T1000 (cell line): ENCODE measurements around the gene PTPRT.

Experiments
- DNase-seq: peaks from one replicate; lab custom pipeline; 2025; ENCODE audit warnings: mixed read lengths; lab: John Stamatoyannopoulos, UW

PTPRT gene

DNA sequence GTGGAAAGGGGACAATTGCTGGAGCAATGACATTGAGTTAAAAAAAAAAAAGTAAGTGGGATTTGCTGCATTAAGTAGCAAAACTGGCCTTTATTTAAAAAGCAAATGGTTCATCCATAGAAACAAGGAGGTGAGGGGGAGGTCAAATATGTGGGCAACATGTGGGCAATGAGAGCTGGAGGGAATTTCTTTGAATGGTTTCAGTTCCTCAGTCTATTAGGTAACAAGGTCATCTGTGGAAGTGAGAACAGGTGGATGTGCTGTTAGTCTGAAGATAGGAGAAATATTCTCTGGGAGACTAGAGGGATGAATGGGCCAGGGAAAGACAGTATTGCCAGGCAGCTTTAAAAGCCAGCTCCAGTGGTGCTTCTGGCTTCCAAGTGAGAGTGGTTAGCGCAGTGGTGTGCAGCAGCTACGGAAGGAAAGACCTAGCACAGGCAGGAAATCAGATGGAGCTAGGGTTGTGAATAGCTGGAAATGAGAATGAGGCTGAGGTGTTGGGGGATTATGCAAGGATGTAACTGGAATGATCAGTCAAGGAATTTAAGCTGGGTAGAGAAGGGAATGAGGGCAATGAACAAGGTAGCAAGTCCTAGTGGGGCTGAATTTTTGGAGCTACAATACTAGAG lies 727.6 kb downstream of the PTPRT start:
- DNase-seq: no peak

GRCh38 chr20:42461291-42461690 lies 728.4 kb downstream of the PTPRT start:
- no peak for DNase-seq

GRCh38 chr20:42447270-42447669 lies 742.4 kb downstream of the PTPRT start:
- DNase-seq: no peak

- no peak for DNase-seq
Measured at GRCh38 chr20:42444799-42445198, 744.9 kb downstream of the PTPRT start.

GRCh38 chr20:42443200-42443599 lies 746.5 kb downstream of the PTPRT start:
- DNase-seq: no peak

DNA sequence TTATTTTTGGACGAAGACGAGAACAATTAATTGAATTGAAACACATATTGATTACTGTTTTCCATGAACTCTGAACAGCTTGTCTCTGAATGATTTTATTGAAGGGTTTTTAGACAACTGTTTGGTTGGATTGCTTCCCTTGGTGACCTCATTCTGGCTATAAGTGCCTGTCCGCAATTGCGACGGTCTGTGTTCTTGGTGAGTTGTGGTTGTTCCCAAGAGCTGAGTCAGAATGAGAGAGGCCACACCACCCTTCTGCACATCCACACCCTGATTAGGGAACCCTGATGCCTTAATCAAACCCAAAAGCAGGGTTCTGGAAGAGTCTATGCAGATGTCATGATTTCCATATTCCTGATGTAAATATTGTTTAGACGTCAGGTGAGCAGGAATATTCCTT lies 747.0 kb downstream of the PTPRT start:
- no peak for DNase-seq

DNA sequence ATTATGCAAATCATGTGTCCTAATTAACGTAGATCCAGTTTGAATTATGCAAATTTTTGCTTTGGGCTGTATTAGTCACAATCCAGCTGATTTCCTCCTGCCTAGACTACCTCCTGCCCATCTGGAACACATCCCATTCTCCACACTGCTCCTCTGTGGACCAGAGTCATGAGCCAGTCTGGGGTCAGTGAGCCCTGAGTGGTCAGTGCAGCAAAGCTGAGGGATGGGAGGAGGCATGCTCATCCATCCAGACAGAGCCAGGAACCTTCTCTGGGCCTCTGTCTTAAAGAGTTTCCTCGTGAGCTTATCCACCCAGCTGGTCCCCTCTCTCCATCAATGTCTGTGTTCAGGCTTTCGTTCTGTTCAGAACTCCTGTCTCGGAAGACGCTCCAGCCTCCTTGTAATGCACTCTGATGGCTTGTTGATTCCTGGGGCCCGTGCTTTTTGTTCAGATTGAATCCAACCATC lies 747.8 kb downstream of the PTPRT start:
- no peak for DNase-seq

DNA sequence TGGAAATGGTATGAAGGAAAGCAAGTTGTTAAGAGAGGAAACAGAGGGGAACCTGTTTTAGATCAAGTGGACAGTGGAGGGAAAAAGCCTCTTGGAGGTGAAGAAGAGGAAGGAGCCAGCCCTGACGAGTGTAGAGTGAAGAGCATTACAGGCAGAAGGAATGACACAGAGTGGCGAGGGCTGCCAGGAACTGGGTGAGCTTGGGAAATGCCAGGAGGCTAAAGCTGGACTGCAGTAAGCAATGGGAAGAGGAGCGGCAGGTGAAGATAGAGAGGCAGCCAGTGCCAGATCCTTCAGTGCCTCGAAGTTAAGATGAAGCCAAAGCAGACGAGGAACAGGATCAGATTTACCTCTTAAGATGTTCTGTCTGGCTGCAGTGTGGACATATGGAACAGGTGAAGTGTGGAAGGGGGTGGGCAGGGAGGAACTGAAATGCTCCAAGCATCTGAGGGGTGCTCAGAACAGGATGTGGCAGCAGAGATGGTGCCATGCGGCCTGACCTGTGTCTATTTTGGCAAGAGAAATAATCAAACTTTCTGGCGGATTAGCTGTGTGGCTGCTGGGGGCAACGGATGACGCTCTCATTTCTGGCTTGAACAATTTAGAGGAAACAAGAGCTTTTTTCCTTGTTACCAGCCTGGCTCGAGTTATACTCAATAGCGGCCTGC lies 748.4 kb downstream of the PTPRT start:
- no peak for DNase-seq

DNA sequence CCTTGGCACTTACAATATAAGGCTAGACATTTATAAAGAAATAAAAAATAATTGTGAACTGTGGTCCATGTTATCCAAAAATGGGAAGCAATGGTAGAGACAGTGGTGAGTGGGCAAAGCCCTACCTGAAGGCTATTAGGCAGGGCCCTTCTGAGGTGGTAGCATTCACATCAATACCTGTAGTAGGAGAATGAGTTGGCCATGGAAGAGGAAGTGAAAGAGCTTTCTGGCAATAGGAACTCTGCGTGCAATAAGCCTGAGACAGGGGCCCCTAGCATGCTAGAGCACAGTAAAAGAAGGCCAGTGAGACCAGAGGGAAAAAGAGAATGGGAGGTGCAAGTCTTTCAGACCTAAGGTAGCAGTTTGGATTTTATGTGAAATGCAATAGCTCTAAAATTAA lies 754.5 kb downstream of the PTPRT start:
- DNase-seq: no peak

- DNase-seq: no peak
Measured at GRCh38 chr20:42432496-42433334, 757.0 kb downstream of the PTPRT start.

GRCh38 chr20:42430598-42430997 lies 759.1 kb downstream of the PTPRT start:
- DNase-seq: no peak

DNA sequence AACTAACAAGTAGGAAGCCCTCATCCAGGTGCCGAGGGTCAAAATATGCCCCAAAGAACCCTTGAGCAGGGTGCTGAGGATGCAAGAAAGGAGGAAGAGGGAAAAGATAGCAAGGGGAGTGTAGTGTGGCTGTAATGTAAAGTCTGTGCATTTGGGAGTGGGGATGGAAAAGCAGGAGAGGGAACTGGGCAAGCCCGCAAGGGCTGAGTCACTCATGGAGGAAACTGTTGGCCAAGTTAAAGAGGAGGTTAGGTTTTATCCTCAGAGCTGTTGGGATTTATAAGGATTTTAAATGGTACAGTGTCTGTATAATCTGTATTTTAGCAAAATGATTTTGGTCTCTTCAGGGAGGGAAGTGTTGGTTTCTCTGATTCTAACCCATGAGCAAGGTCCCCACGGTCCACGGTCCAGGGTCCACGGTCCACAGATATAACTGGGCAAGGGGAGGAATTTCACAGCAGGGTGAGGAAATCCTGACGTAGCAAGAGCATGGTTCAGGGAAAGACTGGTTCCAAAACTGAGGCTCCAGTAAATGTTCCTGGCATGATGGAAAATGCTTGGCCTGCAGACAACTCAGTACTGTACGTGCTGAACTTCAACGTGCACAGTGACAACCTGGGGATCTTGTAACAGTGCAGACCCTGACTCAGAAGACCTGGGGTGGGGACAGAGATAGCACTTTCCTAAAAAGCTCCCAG lies 759.8 kb downstream of the PTPRT start:
- no peak for DNase-seq

GRCh38 chr20:42419814-42420532 lies 769.7 kb downstream of the PTPRT start:
- DNase-seq: no peak

GRCh38 chr20:42406826-42407225 lies 782.9 kb downstream of the PTPRT start:
- DNase-seq: no peak

DNA sequence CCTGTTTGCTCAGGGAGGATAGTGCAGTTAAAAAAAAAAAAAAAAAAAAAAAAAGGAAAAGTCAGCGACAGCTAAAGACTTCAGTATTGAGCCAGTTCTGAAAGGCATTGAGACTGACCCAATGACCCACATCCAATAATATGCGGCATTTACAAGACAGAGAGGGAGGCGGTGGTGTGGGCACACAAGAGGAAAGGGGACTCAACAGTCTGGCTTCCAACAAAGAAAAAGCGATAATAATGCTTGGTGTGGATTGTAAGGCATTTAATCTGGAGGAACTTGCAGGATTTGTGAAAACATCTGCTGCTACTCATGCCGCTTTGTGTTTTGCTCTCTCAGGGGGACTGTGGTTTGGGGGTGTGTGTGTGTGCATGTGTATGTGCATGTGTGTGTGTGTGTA lies 787.3 kb downstream of the PTPRT start:
- no peak for DNase-seq

DNA sequence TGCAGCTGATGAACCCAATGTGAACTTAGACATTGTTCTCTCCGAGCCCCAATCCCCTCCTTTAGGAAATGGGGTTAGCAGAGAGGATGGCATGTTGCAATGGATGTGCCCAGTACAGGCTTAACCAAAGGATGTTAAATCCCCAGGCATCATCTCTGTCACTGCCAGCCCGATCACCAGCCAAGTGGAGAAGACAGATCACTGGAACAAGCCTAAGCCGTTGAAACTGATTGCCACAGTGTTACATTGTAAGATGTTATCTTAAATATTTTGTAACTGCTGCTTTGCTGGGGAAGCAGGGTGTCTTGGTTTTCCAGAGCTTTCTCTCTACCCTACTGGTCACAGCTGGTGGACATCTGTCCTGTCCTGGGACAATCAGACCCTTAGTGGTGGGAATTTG lies 788.1 kb downstream of the PTPRT start:
- DNase-seq: no peak

- no peak for DNase-seq
Measured at GRCh38 chr20:42399802-42400201, 789.9 kb downstream of the PTPRT start.

GRCh38 chr20:42392442-42392841 lies 797.3 kb downstream of the PTPRT start:
- no peak for DNase-seq

DNA sequence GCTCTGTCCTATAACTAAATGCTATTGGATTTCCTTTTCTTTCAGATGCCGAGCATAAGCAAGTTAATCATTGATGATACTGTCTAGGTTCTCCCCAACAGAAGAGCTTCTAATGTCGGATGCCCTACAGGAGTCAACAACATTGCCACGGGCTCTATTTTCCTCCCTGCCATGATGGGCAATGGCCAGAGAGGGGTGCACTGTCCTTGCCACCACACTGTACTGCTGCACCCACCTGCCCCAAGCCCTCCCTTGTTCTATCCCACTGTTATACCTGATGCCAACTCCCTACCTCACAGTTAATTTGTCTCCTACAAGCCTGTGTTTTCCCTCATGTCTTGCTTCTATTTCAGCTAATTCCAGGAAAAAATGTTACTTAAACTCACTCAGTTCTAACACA lies 797.9 kb downstream of the PTPRT start:
- DNase-seq: no peak

DNA sequence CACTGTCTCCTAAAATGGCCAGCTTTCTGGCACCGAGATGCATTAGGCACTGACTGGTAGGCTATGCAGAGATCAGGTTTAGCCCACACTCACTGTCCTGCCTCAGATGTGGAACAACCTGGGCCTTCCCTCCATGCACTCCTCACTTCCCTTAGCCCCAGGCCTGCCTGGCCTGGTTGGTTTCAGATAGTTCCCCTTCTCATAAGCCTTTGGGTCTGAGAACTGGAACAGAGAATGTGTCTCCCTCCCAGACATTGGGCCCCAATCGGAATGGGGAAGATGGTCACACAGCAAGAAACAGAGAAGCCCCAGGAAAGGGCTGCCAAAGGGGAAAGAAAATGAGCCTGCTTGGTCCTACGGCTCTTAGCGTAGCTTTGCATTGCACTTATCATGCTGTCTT lies 809.4 kb downstream of the PTPRT start:
- no peak for DNase-seq

DNA sequence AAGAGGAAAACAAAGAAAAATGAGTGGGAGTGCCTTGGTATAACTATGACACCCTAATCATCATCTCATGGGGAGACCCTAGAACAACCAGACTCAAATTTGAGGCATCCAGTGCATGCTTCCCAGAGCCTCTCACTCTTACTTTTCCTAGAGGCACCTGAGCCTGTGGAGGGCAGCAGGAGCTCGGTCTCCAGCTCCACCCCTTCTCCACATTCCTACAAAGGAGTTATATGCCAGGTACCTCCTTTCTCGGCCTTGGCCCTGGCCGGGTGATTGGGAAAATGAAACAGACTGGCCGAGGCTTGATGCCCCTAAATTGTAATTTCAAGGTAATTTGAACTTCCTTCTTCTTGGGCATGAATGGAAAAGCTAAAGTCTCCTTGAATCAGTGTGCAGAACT lies 810.3 kb downstream of the PTPRT start:
- no peak for DNase-seq

DNA sequence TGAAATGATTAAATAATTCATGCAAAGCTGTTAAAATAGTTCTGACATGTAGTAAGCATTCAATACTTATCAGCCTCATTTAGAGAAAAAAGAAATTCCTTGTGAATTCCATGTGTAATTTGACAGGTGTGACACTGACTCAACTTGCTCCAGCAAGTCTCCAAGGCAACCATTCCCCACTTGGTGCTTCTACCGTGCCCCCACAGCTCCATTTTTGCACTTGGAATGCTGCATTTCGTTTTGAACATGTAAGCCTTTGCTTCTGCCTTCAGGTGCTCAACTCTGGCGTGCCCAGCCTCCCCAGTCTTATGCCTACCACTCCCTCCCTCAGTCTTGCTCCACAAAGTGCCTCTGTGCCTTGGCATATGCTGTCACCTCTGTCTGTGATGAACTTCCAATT lies 810.9 kb downstream of the PTPRT start:
- no peak for DNase-seq
